ENCODE results near the gene CEP78. TPM values are rescaled to one million over a fixed set of nuclear protein-coding genes. Genes with fewer than 3 reads are reported as not detected.

Gene CEP78
- total RNA-seq, 1 experiment from 2014 or later = 10.1 TPM

DNA sequence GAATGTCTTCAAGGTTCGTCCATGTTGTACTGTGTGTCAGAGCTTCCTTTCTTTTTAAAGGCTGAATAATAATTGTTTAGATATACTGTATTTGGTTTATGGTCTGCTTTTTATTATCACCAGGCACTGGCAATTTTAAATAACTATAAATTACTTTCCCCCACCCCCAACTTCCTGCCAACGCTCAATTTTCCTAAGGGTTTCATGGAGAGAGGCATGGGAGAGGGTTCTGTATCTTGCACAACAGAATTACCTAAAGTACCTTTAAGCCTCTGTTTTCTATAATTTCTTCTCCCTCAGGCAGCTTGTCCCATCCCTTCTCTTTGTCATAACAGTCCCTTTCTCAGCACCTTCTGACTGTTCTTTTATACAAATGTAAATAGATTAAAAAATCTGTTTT lies 71.5 kb downstream of the CEP78 start:
- Histone ChIP-seq H3K27me3 (replicated peaks; ENCODE audit: control insufficient read depth, insufficient read depth, low read length) (no peaks in the 10 kb centered on the region), H3K4me3 (ENCODE audit: low read depth, low read length) (no peak overlapping the region), H3K4me1 (no peaks in the 10 kb centered on the region), H3K36me3 (ENCODE audit: control insufficient read depth, insufficient read depth, low read length) (no peaks in the 10 kb centered on the region), H3K9me3 (no peaks in the 10 kb centered on the region)
- no peaks in the 10 kb centered on the region for H3K4me1 Mint-ChIP-seq (ENCODE audit: low read depth, unreplicated experiment)
- H3K27me3 Mint-ChIP-seq (ENCODE audit: insufficient read depth, unreplicated experiment) = no peaks in the 10 kb centered on the region
- no peak for DNase-seq
- TF ChIP-seq, protein P1, sequence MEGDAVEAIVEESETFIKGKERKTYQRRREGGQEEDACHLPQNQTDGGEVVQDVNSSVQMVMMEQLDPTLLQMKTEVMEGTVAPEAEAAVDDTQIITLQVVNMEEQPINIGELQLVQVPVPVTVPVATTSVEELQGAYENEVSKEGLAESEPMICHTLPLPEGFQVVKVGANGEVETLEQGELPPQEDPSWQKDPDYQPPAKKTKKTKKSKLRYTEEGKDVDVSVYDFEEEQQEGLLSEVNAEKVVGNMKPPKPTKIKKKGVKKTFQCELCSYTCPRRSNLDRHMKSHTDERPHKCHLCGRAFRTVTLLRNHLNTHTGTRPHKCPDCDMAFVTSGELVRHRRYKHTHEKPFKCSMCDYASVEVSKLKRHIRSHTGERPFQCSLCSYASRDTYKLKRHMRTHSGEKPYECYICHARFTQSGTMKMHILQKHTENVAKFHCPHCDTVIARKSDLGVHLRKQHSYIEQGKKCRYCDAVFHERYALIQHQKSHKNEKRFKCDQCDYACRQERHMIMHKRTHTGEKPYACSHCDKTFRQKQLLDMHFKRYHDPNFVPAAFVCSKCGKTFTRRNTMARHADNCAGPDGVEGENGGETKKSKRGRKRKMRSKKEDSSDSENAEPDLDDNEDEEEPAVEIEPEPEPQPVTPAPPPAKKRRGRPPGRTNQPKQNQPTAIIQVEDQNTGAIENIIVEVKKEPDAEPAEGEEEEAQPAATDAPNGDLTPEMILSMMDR (IDR thresholded peaks at IDR 0.05; ENCODE audit: insufficient read depth in 1 of 2, low read depth in 1 of 2, low read length in 1 of 2, severe bottlenecking in 1 of 2, unreplicated experiment in 1 of 2) = no peak
- BruUV-seq (replicated peaks) = no TSS peak
- POLR2A ChIA-PET = no interaction called here
- H3K27ac Mint-ChIP-seq (ENCODE audit: unreplicated experiment) = no peak overlapping the region
- intact Hi-C loops (cut with micrococcal nuclease; ENCODE audit: unreplicated experiment) = no loop called here
- H3K9me3 Mint-ChIP-seq (ENCODE audit: unreplicated experiment) = no peaks in the 10 kb centered on the region
- peaks cover 70% of the 10 kb centered on the region for H3K36me3 Mint-ChIP-seq (ENCODE audit: insufficient read depth, unreplicated experiment)
- H3K4me3 Mint-ChIP-seq (ENCODE audit: unreplicated experiment) = no peak overlapping the region
- CTCF ChIA-PET = no interaction called here

GRCh38 chr9:78309066-78309465 lies 73.2 kb downstream of the CEP78 start:
- H3K36me3 Mint-ChIP-seq (ENCODE audit: insufficient read depth, unreplicated experiment) = peaks cover 66% of the 10 kb centered on the region
- H3K27me3 Mint-ChIP-seq (ENCODE audit: insufficient read depth, unreplicated experiment) = no peaks in the 10 kb centered on the region
- no peaks in the 10 kb centered on the region for H3K9me3 ChIP-seq
- no peaks in the 10 kb centered on the region for H3K27me3 ChIP-seq (replicated peaks; ENCODE audit: control insufficient read depth, insufficient read depth, low read length)
- no peak overlapping the region for H3K4me3 ChIP-seq (ENCODE audit: low read depth, low read length)
- H3K36me3 ChIP-seq (ENCODE audit: control insufficient read depth, insufficient read depth, low read length) = no peaks in the 10 kb centered on the region
- no peaks in the 10 kb centered on the region for H3K4me1 ChIP-seq
- TF ChIP-seq, protein P1 (IDR thresholded peaks at IDR 0.05; ENCODE audit: insufficient read depth in 1 of 2, low read depth in 1 of 2, low read length in 1 of 2, severe bottlenecking in 1 of 2, unreplicated experiment in 1 of 2) = no peak
- no peak for DNase-seq
- H3K27ac Mint-ChIP-seq (ENCODE audit: unreplicated experiment) = no peak overlapping the region
- POLR2A ChIA-PET = no interaction called here
- intact Hi-C loops (cut with micrococcal nuclease; ENCODE audit: unreplicated experiment) = no loop called here
- CTCF ChIA-PET = no interaction called here
- BruUV-seq (replicated peaks) = no TSS peak
- no peaks in the 10 kb centered on the region for H3K9me3 Mint-ChIP-seq (ENCODE audit: unreplicated experiment)
- H3K4me3 Mint-ChIP-seq (ENCODE audit: unreplicated experiment) = no peak overlapping the region
- no peaks in the 10 kb centered on the region for H3K4me1 Mint-ChIP-seq (ENCODE audit: low read depth, unreplicated experiment)

GRCh38 chr9:78311075-78311474 lies 75.2 kb downstream of the CEP78 start:
- intact Hi-C loops (cut with micrococcal nuclease; ENCODE audit: unreplicated experiment) = no loop called here
- Mint-ChIP-seq H3K27ac (ENCODE audit: unreplicated experiment) (no peak overlapping the region), H3K4me1 (ENCODE audit: low read depth, unreplicated experiment) (no peaks in the 10 kb centered on the region), H3K4me3 (ENCODE audit: unreplicated experiment) (no peak overlapping the region), H3K9me3 (ENCODE audit: unreplicated experiment) (no peaks in the 10 kb centered on the region), H3K36me3 (ENCODE audit: insufficient read depth, unreplicated experiment) (peaks cover 64% of the 10 kb centered on the region), H3K27me3 (ENCODE audit: insufficient read depth, unreplicated experiment) (no peaks in the 10 kb centered on the region)
- Histone ChIP-seq H3K4me1 (no peaks in the 10 kb centered on the region), H3K4me3 (ENCODE audit: low read depth, low read length) (no peak overlapping the region), H3K27me3 (replicated peaks; ENCODE audit: control insufficient read depth, insufficient read depth, low read length) (no peaks in the 10 kb centered on the region), H3K36me3 (ENCODE audit: control insufficient read depth, insufficient read depth, low read length) (no peaks in the 10 kb centered on the region), H3K9me3 (no peaks in the 10 kb centered on the region)
- no peak for DNase-seq
- POLR2A ChIA-PET = no interaction called here
- CTCF ChIA-PET = no interaction called here
- TF ChIP-seq, protein P1 (IDR thresholded peaks at IDR 0.05; ENCODE audit: insufficient read depth in 1 of 2, low read depth in 1 of 2, low read length in 1 of 2, severe bottlenecking in 1 of 2, unreplicated experiment in 1 of 2) = no peak
- no TSS peak for BruUV-seq (replicated peaks)

Data from Caco-2 (cell line).